NT2/D1 (cell line): ENCODE data around the gene ARFGAP2.

Experiments used
- DNase-seq: peaks from one replicate; pipeline ENCODE4 v3.0.0-alpha.2; 2011; ENCODE audit warnings: low read depth, low spot score
- H3K27me3 ChIP-seq: 2 replicates; pipeline ENCODE4 v1.6.0; 2011; ENCODE audit warnings: mild to moderate bottlenecking; ENCODE audit not compliant: insufficient read length, insufficient read depth
- H3K36me3 ChIP-seq: 2 replicates; pipeline ENCODE4 v1.6.1; 2011; ENCODE audit warnings: mild to moderate bottlenecking, low read length, mixed read lengths; ENCODE audit not compliant: insufficient read depth, insufficient read length
- H3K4me1 ChIP-seq: 2 replicates; pipeline ENCODE4 v1.5.1; 2011; ENCODE audit not compliant: insufficient read depth, insufficient read length
- H3K4me3 ChIP-seq: 2 replicates; pipeline ENCODE4 v1.5.1; 2011; ENCODE audit warnings: low read depth; ENCODE audit not compliant: insufficient read length
- H3K9ac ChIP-seq: 2 replicates; pipeline ENCODE4 v1.6.0; 2011; ENCODE audit warnings: low read depth; ENCODE audit not compliant: insufficient read length
- H3K9me3 ChIP-seq: 2 replicates; pipeline ENCODE4 v1.5.1; 2011; ENCODE audit warnings: mild to moderate bottlenecking, low read length; ENCODE audit not compliant: insufficient read depth
- SUZ12 ChIP-seq: IDR thresholded peaks from 2 replicates; pipeline ENCODE4 v1.6.1; 2011; ENCODE audit not compliant: insufficient read length, insufficient read depth; ENCODE audit errors: extremely low read depth
- YY1 ChIP-seq: IDR thresholded peaks from 2 replicates; pipeline ENCODE4 v1.6.1; 2011; ENCODE audit not compliant: insufficient read length, insufficient read depth
- ZNF274 ChIP-seq: IDR thresholded peaks from 2 replicates; pipeline ENCODE4 v1.6.1; 2011; ENCODE audit warnings: mild to moderate bottlenecking, low read depth, low read length

The ARFGAP2 gene

GRCh38 chr11:47165253-47165840 lies 11.3 kb downstream of the ARFGAP2 start:
- Histone ChIP-seq H3K4me3 (no peak overlapping the region), H3K27me3 (no peaks in the 10 kb centered on the region), H3K9me3 (no peaks in the 10 kb centered on the region), H3K36me3 (peaks cover 87% of the 10 kb centered on the region), H3K4me1 (peaks cover 10% of the 10 kb centered on the region), H3K9ac (no peak overlapping the region)
- no peak for TF ChIP-seq SUZ12
- no peak for TF ChIP-seq YY1
- TF ChIP-seq ZNF274 = no peak
- DNase-seq = no peak

DNA sequence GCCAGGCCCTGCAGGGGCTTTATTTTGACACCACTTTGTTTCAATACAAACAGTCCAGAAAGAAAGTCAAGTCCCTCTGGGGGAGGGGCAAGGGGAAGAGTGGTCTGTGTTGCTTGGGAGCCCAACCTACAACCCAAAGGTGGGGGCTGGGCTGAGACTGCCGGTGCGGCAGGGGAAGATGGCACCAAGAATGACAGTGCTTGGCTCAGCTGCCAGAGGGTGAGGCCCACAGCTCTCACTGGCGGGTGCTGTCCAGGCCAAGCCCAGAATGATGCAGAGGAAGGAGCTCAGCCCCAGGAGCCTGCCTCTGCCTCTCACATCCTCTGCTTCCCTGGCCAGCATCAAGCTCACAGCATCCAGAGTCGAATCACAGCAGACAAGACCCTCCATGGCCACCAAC lies 12.4 kb downstream of the ARFGAP2 start:
- H3K4me3 ChIP-seq = no peak overlapping the region
- TF ChIP-seq ZNF274 = no peak
- TF ChIP-seq SUZ12 = no peak
- no peak for TF ChIP-seq YY1
- no peak overlapping the region for H3K9ac ChIP-seq
- DNase-seq = no peak
- peaks cover 10% of the 10 kb centered on the region for H3K4me1 ChIP-seq
- H3K27me3 ChIP-seq = no peaks in the 10 kb centered on the region
- peaks cover 86% of the 10 kb centered on the region for H3K36me3 ChIP-seq
- H3K9me3 ChIP-seq = no peaks in the 10 kb centered on the region

DNA sequence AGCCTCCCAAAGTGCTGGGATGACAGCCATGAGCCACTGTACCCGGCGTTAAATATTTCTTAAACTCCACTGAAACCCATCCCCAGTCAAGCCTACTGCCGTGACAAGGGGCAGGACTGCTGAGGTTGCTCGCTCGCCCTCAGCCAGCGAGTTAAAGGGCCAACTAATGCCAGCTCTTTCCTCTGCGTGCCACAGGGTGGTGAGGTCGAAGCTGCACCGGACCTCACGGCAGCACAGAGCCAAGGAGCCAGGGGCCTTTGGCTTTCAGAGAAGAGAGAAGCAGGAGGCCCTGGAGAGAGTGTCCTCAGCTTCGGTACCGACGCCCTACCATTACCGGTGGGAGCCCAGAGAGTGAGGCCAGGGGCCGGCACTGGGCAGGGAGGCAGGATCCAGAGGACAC lies 12.8 kb downstream of the ARFGAP2 start:
- Histone ChIP-seq H3K9me3 (no peaks in the 10 kb centered on the region), H3K4me1 (peaks cover 10% of the 10 kb centered on the region), H3K36me3 (peaks cover 83% of the 10 kb centered on the region), H3K27me3 (no peaks in the 10 kb centered on the region), H3K9ac (no peak overlapping the region), H3K4me3 (no peak overlapping the region)
- no peak for TF ChIP-seq YY1
- no peak for TF ChIP-seq SUZ12
- no peak for TF ChIP-seq ZNF274
- DNase-seq = no peak

DNA sequence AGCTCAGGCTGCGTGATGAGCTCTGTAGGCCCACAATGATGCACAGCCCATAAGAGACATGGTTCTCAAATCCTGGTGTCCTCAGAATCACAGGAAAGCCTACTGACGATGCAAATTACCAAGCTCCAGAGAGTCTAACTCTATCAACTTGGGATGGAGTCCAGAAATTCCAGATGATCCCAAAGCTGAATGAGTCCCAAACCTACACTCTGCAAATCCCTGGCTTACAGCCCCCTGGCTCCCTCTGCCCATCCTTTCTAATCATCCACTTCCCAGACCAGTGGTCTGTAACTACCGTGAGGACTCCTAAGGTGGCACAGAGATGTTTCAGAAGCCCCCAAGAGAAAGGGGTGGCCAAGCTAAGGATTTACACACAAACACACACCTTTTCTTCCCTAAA lies 13.5 kb downstream of the ARFGAP2 start:
- Histone ChIP-seq H3K9ac (no peak overlapping the region), H3K4me1 (peaks cover 10% of the 10 kb centered on the region), H3K4me3 (no peak overlapping the region), H3K36me3 (peaks cover 77% of the 10 kb centered on the region), H3K27me3 (no peaks in the 10 kb centered on the region), H3K9me3 (no peaks in the 10 kb centered on the region)
- DNase-seq = no peak
- TF ChIP-seq ZNF274 (no peak), SUZ12 (no peak), YY1 (no peak)

DNA sequence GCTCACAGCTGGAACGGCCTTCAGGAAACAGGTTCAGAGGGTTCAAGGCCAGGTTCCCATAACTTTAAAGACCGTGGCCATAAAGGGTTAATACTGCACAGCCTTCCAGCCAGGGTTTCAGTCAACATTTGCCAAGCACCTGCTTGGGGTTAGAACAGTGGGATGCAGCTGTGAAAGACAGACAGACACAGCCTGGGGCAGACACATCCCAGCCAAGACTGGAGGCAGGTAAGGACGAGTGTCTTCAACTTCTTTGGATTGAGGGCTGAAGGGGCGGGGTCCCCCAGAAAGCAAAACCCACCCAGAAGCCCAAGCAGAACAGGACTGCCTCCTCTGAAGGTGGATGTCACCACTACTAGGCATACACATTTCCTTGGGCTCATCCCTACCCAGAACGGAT lies 14.3 kb downstream of the ARFGAP2 start:
- H3K9ac ChIP-seq = no peak overlapping the region
- peaks cover 10% of the 10 kb centered on the region for H3K4me1 ChIP-seq
- H3K9me3 ChIP-seq = no peaks in the 10 kb centered on the region
- TF ChIP-seq YY1 = no peak
- no peak for TF ChIP-seq SUZ12
- no peak for TF ChIP-seq ZNF274
- H3K27me3 ChIP-seq = no peaks in the 10 kb centered on the region
- DNase-seq = no peak
- H3K36me3 ChIP-seq = peaks cover 69% of the 10 kb centered on the region
- H3K4me3 ChIP-seq = no peak overlapping the region

DNA sequence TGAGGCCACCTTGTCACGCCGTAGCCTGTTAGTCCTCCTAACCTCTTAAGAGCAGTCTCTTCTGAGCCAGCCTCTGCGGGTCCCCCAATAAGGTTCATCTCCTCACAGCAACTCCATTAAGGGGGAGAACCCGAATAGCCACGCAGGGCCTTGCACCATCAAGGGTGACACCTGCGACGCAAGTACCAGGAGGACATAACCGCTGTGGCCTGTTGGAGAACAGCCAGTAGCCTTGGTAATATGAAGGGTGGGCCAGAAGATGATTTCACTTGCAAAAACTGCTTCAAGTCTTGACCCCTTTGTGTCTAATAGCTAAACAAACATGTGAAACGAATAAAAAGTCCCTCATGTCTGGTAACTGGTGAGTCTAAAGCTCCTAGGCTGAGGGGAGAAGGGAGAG lies 14.8 kb downstream of the ARFGAP2 start:
- no peak for DNase-seq
- peaks cover 66% of the 10 kb centered on the region for H3K36me3 ChIP-seq

GRCh38 chr11:47161134-47161854 lies 15.4 kb downstream of the ARFGAP2 start:
- no peak overlapping the region for H3K9ac ChIP-seq
- no peaks in the 10 kb centered on the region for H3K9me3 ChIP-seq
- no peaks in the 10 kb centered on the region for H3K27me3 ChIP-seq
- H3K4me3 ChIP-seq = no peak overlapping the region
- peaks cover 66% of the 10 kb centered on the region for H3K36me3 ChIP-seq
- peak; percentile 79 for DNase-seq
- no peak for TF ChIP-seq ZNF274
- peaks cover 12% of the 10 kb centered on the region for H3K4me1 ChIP-seq

More for the DNA sequence above, 14.8 kb downstream of the ARFGAP2 start:
- no peak for TF ChIP-seq ZNF274
- no peak for TF ChIP-seq YY1
- no peak for TF ChIP-seq SUZ12
- H3K4me1 ChIP-seq = peaks cover 12% of the 10 kb centered on the region
- H3K4me3 ChIP-seq = no peak overlapping the region
- H3K9me3 ChIP-seq = no peaks in the 10 kb centered on the region
- H3K27me3 ChIP-seq = no peaks in the 10 kb centered on the region
- no peak overlapping the region for H3K9ac ChIP-seq
